ENCODE results near the gene HOXB7. TPM values are rescaled to one million over a fixed set of nuclear protein-coding genes. Genes with fewer than 3 reads are reported as not detected.

The HOXB7 gene
- polyA plus RNA-seq, 3 donors = 1.6 to 18.1 (median 14.6) TPM

DNA sequence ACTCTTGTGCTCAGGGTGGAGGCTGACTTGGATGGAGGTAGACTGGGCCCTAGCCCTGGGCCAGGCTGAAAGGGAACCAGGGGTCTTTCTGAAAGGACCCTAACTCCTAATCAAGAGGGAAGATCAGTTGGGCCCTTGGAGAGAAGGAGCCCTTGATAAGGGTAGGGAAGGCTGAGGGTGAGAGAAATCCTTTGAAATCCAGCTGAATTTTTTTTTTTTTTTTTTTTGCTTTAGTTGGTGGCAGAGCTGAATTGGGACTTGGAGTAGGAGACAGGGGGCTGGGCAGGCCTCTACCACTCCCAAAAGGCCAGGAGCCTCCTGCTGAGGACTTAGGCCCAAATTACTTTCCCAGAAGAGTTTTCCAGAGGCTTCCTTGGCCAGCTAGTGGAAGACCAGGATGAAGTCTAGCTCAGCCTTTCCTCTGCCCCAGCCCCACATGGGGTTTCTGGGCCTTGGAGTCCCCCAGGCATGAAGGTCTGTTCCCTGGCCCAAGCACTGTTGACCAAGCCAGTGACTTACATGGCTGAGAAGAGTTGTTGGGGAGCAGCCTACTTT lies 20.1 kb downstream of the HOXB7 start:
- H3K27ac ChIP-seq (ENCODE audit: low read depth, low read length) = no peak overlapping the region

DNA sequence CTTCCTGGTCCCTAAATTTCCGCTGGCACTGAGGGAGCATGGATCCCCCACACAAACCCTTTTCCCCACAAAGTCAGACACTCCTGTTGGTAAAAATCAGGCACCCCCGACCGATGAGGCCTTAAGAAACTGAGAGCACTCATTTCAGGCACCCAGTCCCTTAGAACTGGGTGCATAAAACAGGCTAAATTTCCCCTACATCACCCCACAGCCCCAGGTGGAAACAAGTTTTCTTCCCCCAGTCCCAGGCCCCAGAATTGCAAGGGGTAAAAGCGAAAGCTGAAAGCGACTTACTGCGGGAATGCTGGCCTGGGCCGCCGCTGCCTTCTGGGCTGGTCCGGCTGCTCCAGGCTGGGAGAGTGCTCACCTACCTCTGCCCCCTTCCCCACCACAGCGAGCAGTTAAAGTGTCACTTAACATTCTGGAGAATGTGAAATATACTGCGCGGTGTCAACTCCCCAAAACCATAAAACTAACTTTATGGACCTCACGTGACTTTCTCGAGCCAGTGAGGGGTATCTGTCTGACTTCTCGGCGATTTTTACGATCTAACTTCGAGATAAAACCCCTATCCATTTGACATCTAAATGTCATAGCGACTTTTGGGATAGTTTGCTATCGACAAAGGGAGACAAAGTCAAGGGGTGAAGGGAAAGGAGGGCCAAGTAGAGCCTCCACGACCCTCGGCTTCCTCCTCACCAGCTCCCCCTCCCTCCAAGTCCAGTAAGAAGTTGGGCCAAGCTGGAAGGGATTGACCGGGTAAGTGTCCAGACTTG lies 20.8 kb downstream of the HOXB7 start, which contains the start of gene HOXB3:
Gene HOXB3, minus strand, starts transcription at position 411 of the 776 bp plus-strand sequence. CDS start 37,767 bp downstream, outside the sequence.
- no peak within 1 kb of the TSS for H3K27ac ChIP-seq (ENCODE audit: low read depth, low read length)
- WGBS, 3 donors = 35 to 42% (median 41%) methylated on average over 23 of the region's 23 CpGs

DNA sequence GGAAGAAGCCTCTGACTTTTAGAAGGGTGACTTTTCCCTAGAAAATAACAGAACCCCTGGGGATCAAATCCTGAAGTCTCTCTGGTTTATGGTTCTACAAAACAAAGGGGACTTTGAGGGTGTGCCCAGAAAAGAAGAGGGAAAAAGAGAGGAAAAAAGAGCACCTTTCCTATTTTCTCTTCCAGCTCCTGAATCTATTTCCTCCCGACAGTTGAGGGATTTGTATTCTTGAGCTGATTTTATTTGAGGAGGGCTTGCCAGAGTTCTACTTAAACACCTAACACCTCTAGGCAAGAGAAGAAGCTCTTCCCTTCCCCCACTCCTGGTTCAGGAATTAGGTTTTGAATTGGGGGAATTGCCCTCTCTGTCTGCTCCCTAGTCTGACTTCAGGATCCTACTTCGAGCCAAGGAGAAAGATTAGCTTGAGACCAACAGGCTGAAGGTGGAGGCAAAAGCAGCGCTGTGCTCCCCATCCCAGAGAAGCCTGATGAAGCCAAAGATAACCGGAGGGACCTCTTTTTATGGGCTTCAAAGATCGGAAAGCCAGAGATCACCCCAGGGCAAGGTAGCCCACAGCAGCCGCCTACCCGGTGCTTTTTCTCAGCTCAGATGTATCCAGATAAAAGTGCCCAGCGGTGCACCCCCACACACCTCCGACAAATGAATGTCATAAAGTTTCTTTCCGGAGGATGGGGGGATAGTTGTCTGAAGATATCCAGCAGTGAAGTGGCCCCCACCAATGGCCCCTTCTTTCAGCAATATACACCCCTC lies 21.6 kb downstream of the HOXB7 start:
- WGBS, 3 donors = 18 to 49% (median 49%) methylated on average over 10 of the region's 10 CpGs

GRCh38 chr17:48588528-48588927 lies 22.3 kb downstream of the HOXB7 start:
- WGBS, 3 donors = 19 to 39% (median 26%) methylated on average over 2 of the region's 2 CpGs
- H3K27ac ChIP-seq (ENCODE audit: low read depth, low read length) = no peak overlapping the region

More for the DNA sequence above, 21.6 kb downstream of the HOXB7 start:
- H3K27ac ChIP-seq (ENCODE audit: low read depth, low read length) = no peak overlapping the region

DNA sequence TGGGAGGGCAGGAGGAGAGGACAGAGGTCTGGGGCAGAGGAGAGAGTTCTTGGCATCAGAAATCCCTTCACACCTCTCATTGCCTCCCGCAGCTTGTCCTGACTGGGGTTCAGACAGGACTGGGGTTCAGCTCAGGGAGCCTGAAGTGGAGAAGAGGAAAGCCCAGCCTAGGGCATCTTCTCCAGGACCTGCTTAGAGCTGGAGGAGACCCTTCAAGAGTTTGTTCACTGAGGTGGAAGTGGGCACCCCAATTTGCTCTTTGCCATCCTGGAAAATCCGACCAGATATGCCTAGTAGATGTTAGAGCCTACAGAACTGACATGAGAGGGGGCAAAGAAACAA lies 22.8 kb downstream of the HOXB7 start:
- WGBS, 3 donors = 42 to 64% (median 55%) methylated on average over 2 of the region's 2 CpGs
- H3K27ac ChIP-seq (ENCODE audit: low read depth, low read length) = no peak overlapping the region

DNA sequence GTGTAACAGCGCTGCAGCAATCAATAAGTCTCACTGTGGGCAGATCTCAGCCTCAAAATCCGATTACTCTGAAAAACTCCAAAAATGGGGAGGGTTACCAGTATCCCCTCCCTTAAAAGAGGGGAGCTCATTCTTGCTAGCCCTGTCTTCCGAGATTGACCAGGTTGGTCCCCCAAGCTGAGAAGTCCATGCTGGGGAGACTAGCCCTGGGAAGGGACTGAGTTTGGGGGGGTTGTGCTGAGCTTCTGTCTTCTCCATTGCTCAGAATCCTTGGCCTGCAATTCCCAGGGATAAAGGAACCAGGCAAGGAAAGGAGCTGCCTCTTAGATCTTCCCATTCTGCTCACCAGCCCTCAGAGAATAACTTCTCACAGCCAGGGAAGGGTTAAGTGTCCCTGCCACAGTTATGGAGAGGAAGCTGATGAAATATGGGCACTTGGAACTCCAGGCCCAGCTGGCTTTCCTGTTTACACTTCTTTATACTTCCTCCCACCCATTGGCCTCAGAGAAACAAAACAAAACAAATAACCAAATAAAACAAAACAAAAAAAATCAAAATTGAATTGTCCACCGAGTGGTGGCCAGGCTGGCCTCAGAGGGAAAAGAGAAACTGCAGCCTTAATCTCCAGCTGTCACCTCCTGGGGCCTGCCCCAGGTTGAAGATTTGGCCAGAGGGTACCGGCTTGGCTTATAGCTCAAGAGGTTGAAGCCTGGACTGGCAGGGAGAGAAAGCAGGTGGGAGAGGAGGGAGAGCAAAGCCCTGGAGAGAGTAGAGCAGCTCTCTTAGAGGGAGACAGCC lies 23.3 kb downstream of the HOXB7 start:
- H3K27ac ChIP-seq (ENCODE audit: low read depth, low read length) = no peak overlapping the region
- WGBS, 3 donors = 29 to 39% (median 38%) methylated on average over 5 of the region's 5 CpGs

- H3K27ac ChIP-seq (ENCODE audit: low read depth, low read length) = no peak overlapping the region
- WGBS, 3 donors = 15 to 18% (median 15%) methylated on average over 34 of the region's 34 CpGs
Observed at GRCh38 chr17:48586355-48587258, 24.2 kb downstream of the HOXB7 start.

GRCh38 chr17:48584223-48584741 lies 26.5 kb downstream of the HOXB7 start:
- H3K27ac ChIP-seq (ENCODE audit: low read depth, low read length) = no peak overlapping the region
- 30 to 54% (median 52%) methylated on average over 2 of the region's 2 CpGs for WGBS, 3 donors

DNA sequence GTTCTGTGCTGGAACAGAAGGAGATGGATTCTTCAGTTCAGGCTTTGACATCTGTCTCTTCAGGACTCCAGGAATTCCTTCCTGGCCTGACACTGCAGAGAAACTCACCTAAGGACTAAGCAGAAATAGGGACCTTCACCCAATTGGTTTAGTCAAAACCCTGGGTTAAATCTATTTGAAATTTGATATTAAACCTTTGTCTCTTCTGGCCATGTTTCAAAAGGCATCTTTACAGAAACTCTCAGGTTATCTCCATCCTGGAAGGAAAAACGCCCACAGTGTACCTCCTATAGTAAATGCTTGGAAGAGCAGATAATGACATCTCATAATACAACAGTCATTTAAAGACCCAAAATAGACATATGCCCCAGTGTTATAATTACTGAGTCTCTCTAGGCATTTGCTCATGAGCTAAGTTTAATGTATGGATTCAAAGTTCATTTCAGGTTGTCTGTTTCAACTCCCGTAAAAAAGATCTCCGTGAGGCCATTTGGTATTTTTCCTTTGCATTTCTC lies 27.1 kb downstream of the HOXB7 start:
- WGBS, 3 donors = 40 to 80% (median 80%) methylated on average over 3 of the region's 3 CpGs

GRCh38 chr17:48582750-48583069 lies 28.1 kb downstream of the HOXB7 start:
- no peak overlapping the region for H3K27ac ChIP-seq (ENCODE audit: low read depth, low read length)
- 18% methylated on average over 7 of the region's 7 CpGs for WGBS, 3 donors

More for the DNA sequence above, 27.1 kb downstream of the HOXB7 start:
- no peak overlapping the region for H3K27ac ChIP-seq (ENCODE audit: low read depth, low read length)

GRCh38 chr17:48579760-48580554 lies 30.9 kb downstream of the HOXB7 start:
- H3K27ac ChIP-seq (ENCODE audit: low read depth, low read length) = peak overlapping the region; percentile 49
- WGBS, 3 donors = 19 to 43% (median 35%) methylated on average over 26 of the region's 26 CpGs

- no peak overlapping the region for H3K27ac ChIP-seq (ENCODE audit: low read depth, low read length)
- 21 to 36% (median 32%) methylated on average over 7 of the region's 7 CpGs for WGBS, 3 donors
Observed at GRCh38 chr17:48579471-48579759, 31.4 kb downstream of the HOXB7 start.

- H3K27ac ChIP-seq (ENCODE audit: low read depth, low read length) = peak overlapping the region; percentile 74
- 9 to 17% (median 11%) methylated on average over 42 to 43 of the region's 43 CpGs for WGBS, 3 donors
Observed at GRCh38 chr17:48578616-48579470, 32.0 kb downstream of the HOXB7 start.

GRCh38 chr17:48577946-48578615 lies 32.7 kb downstream of the HOXB7 start, which contains the start of gene HOXB4:
Gene HOXB4, minus strand, starts transcription at chr17:48578350. Its CDS starts 31 bp downstream, at chr17:48578319.
- H3K27ac ChIP-seq (ENCODE audit: low read depth, low read length) = peak within 1 kb of the TSS; percentile 74
- WGBS, 3 donors = 1 to 2% (median 1%) methylated on average over 38 to 58 of the region's 58 CpGs

GRCh38 chr17:48577330-48577945 lies 33.4 kb downstream of the HOXB7 start:
- WGBS, 3 donors = 1 to 3% (median 1%) methylated on average over 19 of the region's 19 CpGs
- H3K27ac ChIP-seq (ENCODE audit: low read depth, low read length) = peak overlapping the region; percentile 49

All from adipose tissue (tissue), 3 donors.